ENCODE results near the gene NSUN3.

DNA sequence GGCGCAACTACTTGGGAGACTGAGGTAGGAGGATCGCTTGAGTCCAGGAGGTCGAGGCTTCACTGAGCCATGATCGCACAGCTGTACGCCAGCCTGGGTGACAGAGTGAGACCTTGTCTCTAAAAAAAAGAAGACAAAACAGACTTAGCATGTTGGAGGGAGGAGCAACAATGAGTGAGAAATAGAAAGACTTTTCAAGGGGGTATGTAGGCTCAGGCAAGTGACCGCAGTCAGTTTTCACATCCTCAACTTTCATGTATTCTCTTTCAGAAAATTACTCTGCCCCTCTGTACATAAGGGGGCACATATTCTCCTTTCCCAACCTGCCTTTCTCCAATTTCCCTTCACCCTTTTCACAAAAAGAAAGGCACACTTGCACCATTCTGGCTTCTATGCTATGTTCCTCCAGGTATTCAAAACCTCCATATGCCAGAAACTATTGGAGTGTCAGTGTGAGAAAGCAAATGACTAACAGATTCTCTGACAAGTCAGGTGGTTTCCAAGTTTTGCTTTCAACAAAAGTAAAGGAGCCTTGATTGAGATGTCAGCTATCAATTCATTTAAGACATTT is 7.6 kb downstream of the NSUN3 start:
- TF ChIP-seq, protein P1, sequence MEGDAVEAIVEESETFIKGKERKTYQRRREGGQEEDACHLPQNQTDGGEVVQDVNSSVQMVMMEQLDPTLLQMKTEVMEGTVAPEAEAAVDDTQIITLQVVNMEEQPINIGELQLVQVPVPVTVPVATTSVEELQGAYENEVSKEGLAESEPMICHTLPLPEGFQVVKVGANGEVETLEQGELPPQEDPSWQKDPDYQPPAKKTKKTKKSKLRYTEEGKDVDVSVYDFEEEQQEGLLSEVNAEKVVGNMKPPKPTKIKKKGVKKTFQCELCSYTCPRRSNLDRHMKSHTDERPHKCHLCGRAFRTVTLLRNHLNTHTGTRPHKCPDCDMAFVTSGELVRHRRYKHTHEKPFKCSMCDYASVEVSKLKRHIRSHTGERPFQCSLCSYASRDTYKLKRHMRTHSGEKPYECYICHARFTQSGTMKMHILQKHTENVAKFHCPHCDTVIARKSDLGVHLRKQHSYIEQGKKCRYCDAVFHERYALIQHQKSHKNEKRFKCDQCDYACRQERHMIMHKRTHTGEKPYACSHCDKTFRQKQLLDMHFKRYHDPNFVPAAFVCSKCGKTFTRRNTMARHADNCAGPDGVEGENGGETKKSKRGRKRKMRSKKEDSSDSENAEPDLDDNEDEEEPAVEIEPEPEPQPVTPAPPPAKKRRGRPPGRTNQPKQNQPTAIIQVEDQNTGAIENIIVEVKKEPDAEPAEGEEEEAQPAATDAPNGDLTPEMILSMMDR (IDR thresholded peaks at IDR 0.05): no peak
- no peak for TF ChIP-seq POLR2A (IDR thresholded peaks at IDR 0.05)
